HEK293T (cell line): ENCODE data around the gene COL26A1.
"Not testable (repeated sequence)": the region's sequence is repeated elsewhere in the genome, so short reads cannot be mapped to it uniquely, and the experiment has no call there.

Experiments
- CTCF ChIA-PET: fragments of 350-600 bp; formaldehyde crosslinking; extraction: SDS; loops from one replicate; lab custom pipeline; 2021; ENCODE audit warnings: antibody characterized with exemption, inconsistent platforms; lab: Yijun Ruan, JAX
- POLR2A ChIA-PET: fragments of 350-600 bp; formaldehyde crosslinking; extraction: SDS; loops from one replicate; lab custom pipeline; 2020; ENCODE audit warnings: antibody characterized with exemption, inconsistent platforms; lab: Yijun Ruan, JAX
- DNase-seq: peaks from one replicate; pipeline ENCODE4 v3.0.0; 2012; ENCODE audit warnings: mixed read lengths; ENCODE audit errors: extremely low spot score
- ARNT ChIP-seq: fragments of 450-650 bp; IDR thresholded peaks from 2 replicates; pipeline ENCODE4 v1.6.1; 2017; ENCODE audit warnings: mild to moderate bottlenecking
- BHLHE40 ChIP-seq: fragments of 450-650 bp; IDR thresholded peaks from 2 replicates; pipeline ENCODE4 v1.6.1; 2016; ENCODE audit warnings: mild to moderate bottlenecking, moderate library complexity, borderline replicate concordance
- CTBP1 ChIP-seq: fragments of 450-650 bp; IDR thresholded peaks from 2 replicates; pipeline ENCODE4 v1.6.1; 2016; ENCODE audit warnings: borderline replicate concordance
- ELF4 ChIP-seq: fragments of 450-650 bp; IDR thresholded peaks from 2 replicates; pipeline ENCODE4 v1.6.1; 2017; ENCODE audit warnings: antibody characterized with exemption
- FOXA1 ChIP-seq: fragments of 450-650 bp; IDR thresholded peaks from 2 replicates; pipeline ENCODE4 v1.6.1; 2016; ENCODE audit warnings: mild to moderate bottlenecking
- FOXK2 ChIP-seq: fragments of 450-650 bp; IDR thresholded peaks from 2 replicates; pipeline ENCODE4 v1.6.1; 2016; ENCODE audit warnings: mild to moderate bottlenecking
- FOXM1 ChIP-seq: fragments of 450-650 bp; IDR thresholded peaks from 2 replicates; pipeline ENCODE4 v1.6.1; 2017; ENCODE audit warnings: mild to moderate bottlenecking, borderline replicate concordance
- HDGF ChIP-seq: fragments of 450-650 bp; IDR thresholded peaks from 2 replicates; pipeline ENCODE4 v1.6.1; 2017; ENCODE audit warnings: antibody characterized with exemption, borderline replicate concordance
- L3MBTL2 ChIP-seq: fragments of 450-650 bp; conservative IDR thresholded peaks from 2 replicates; pipeline ENCODE4 v1.6.1; 2016; ENCODE audit warnings: mild to moderate bottlenecking
- LEF1 ChIP-seq: fragments of 450-650 bp; IDR thresholded peaks from 2 replicates; pipeline ENCODE4 v1.6.1; 2017; ENCODE audit warnings: mild to moderate bottlenecking, borderline replicate concordance
- NFRKB ChIP-seq: fragments of 450-650 bp; IDR thresholded peaks from 2 replicates; pipeline ENCODE4 v1.6.1; 2016; ENCODE audit warnings: mild to moderate bottlenecking, moderate library complexity
- SP1 ChIP-seq: fragments of 450-650 bp; IDR thresholded peaks from 2 replicates; pipeline ENCODE4 v1.6.1; 2017
- SUZ12 ChIP-seq: fragments of 450-650 bp; IDR thresholded peaks from 2 replicates; pipeline ENCODE4 v1.6.1; 2016; ENCODE audit warnings: mild to moderate bottlenecking
- TARDBP ChIP-seq: fragments of 450-650 bp; IDR thresholded peaks from 2 replicates; pipeline ENCODE4 v1.6.1; 2016
- ZNF384 ChIP-seq: fragments of 450-650 bp; IDR thresholded peaks from 2 replicates; pipeline ENCODE4 v1.6.1; 2016
- TF ChIP-seq, protein P1 (sequence below): fragments of 450-650 bp; IDR thresholded peaks from 2 replicates; pipeline ENCODE4 v1.6.1; 2016

The COL26A1 gene

DNA sequence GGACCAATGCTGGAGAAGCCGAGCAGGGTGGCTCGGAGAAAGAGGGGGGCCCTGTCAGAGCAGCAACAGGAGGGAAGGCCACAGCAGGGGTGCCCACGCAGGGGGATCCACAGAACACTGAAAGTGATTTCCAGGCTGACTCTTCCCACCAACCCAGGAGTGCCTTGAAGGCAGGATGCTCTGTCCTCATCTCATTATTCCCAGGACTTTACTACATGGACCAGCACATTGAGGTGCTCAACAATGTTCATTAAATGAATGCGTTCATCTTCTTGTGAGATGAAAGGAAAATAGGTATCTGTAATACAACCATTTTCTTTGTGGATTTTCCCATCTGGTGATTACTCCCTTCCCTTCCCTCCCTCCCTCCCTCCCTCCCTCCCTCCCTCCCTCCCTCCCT is 71.0 kb downstream of the COL26A1 start:
- CTCF ChIA-PET, result no interaction called here
- POLR2A ChIA-PET, result no interaction called here
- DNase-seq, result no peak
- TF ChIP-seq ARNT (no peak), LEF1 (no peak), HDGF (no peak), CTBP1 (no peak), SUZ12 (no peak), SP1 (no peak), ZNF384 (no peak), FOXA1 (no peak), L3MBTL2 (no peak), BHLHE40 (no peak), FOXK2 (no peak), TARDBP (no peak), NFRKB (no peak), ELF4 (no peak), FOXM1 (no peak)
- TF ChIP-seq, protein P1, sequence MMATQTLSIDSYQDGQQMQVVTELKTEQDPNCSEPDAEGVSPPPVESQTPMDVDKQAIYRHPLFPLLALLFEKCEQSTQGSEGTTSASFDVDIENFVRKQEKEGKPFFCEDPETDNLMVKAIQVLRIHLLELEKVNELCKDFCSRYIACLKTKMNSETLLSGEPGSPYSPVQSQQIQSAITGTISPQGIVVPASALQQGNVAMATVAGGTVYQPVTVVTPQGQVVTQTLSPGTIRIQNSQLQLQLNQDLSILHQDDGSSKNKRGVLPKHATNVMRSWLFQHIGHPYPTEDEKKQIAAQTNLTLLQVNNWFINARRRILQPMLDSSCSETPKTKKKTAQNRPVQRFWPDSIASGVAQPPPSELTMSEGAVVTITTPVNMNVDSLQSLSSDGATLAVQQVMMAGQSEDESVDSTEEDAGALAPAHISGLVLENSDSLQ, result no peak

DNA sequence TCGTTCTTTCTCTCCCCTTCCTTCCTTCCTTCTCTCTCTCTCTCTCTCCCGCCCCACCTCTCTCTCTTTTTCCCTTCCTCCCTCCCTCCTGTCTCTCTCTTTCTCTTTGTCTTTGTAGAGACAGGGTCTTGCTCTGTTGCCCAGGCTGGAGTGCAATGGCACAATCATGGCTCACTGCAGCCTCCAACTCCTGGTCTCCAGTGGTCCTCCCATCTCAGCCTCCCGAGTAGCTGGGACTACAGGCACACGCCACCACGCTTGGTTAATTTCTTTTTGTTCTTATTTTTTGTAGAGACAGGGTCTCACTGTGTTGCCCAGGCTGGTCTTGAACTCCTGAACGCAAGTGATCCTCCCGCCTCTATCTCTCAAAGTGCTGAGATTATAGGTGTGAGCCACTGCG is 71.5 kb downstream of the COL26A1 start:
- CTCF ChIA-PET, POLR2A ChIA-PET, DNase-seq: not testable (repeated sequence)

DNA sequence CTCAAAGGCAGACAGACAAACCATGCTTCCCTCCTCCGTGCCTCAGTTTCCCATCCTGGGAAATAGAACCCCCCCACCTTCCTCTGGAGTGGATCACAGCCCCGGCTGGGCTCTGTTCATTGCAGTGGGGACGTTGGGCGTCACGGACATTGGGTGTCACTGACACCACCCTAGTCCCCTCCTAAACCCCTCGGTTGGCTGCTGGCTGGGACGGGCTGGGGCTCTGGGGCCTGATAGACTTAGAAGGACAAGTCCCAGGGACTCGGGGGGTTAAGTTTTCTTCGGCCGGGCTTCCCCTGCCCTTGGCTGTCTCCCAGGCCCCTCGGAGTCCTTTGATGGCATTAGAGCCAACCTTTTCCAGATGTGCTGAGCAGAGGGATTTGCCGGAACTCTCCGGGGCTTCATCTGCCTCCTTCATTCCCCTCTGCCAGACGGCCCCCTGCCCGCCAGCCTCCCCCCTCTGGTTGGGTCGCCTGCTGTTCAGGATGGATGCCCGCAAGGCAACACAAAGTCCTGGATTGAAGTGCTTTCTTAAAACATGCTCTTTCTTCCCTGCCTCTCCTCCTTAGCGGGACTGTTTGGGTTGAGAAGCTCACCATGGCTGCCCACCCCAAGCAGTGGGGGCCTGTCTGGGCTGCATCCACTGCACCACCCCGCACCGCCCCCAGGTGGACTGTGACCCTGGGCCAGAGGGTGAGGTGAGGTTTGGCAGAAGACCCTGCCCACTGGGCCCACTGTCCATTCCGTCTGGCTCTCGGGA is 73.0 kb downstream of the COL26A1 start:
- no peak for TF ChIP-seq L3MBTL2
- TF ChIP-seq BHLHE40, result no peak
- no peak for TF ChIP-seq FOXM1
- no peak for TF ChIP-seq TARDBP
- TF ChIP-seq FOXA1, result no peak
- TF ChIP-seq, protein P1, result no peak
- no peak for TF ChIP-seq CTBP1
- TF ChIP-seq ARNT, result no peak
- TF ChIP-seq SUZ12, result no peak
- no peak for TF ChIP-seq HDGF
- TF ChIP-seq NFRKB, result no peak
- TF ChIP-seq ELF4, result no peak
- TF ChIP-seq FOXK2, result no peak
- CTCF ChIA-PET, result interaction anchor here (0.6 kb wide), 1 partner anchor 46 kb away, joined by 3 read pairs; no protein-coding TSS in a partner anchor
- POLR2A ChIA-PET, result no interaction called here
- no peak for DNase-seq

DNA sequence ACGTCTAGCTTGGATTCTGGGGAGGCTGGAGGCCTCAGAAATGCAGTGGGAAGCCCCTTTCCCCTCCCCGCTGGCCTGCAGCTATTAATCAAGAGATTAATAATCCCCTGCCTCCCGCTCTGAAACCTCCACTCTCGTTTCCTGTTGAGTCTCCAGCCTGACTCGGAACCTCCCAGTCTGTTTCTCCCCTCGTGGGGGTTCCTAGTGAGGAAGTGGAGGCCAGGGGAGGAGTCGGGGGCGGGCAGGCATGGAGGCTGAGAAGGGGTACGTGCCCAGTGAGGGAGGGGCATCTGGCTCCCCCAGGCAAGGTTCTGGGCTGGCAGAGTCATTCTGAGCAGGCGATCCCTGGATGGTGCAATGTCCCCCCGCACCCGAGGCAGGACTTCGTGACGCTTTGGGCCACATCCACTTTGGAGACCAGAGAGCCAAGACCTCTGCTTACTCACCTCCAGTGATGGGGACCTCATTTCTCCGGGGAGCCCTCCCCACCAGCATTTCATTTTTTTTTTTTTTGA is 73.6 kb downstream of the COL26A1 start:
- no peak for DNase-seq
- POLR2A ChIA-PET, result no interaction called here
- CTCF ChIA-PET, result no interaction called here
- TF ChIP-seq SP1, result no peak
- TF ChIP-seq BHLHE40, result no peak
- no peak for TF ChIP-seq HDGF
- no peak for TF ChIP-seq NFRKB
- no peak for TF ChIP-seq FOXM1
- TF ChIP-seq ELF4, result no peak
- no peak for TF ChIP-seq LEF1
- TF ChIP-seq FOXK2, result no peak
- TF ChIP-seq TARDBP, result no peak
- no peak for TF ChIP-seq SUZ12
- no peak for TF ChIP-seq CTBP1
- TF ChIP-seq ZNF384, result no peak
- TF ChIP-seq L3MBTL2, result no peak
- TF ChIP-seq FOXA1, result no peak
- TF ChIP-seq, protein P1, result no peak
- TF ChIP-seq ARNT, result no peak

DNA sequence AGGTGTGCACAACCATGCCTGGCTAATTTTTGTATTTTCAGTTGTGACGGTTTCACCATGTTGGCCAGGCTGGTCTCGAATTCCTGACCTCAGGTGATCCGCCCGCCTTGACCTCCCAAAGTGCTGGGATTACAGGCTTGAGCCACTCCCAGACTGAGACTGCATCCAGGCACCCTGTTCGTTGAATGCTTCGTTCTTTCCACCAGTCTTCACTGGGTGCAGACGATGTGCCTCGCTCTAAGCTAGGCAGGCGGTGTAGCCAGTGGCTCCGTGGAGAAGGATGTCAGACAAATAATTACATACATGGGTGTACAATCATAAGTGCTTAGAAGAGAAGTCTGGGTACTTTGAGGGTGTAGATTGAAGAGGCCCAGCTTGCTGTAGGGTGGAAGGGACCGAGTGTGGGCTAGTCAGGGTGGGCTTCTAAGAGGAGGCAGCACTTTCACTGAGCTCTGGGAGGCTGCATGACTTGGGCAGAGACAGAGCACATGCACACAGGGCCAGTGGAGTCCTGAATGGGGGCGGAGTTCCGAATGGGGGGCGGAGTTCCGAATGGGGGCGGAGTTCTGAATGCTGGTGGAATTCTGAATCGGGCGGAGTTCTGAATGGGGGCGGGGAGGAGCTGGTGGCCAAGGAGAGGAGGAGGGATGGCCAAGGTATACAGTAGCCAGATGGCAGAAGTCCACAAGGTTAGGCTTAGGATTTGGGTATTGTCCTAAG is 74.3 kb downstream of the COL26A1 start:
- peak; percentile 78 for DNase-seq
- ChIA-PET POLR2A (interaction anchor here (0.6 to 1.6 kb wide), 5 partner anchors 13 to 147 kb away, joined by 3 to 7 read pairs (median 3); partner anchors contain the start of genes COL26A1 and IFT22), CTCF (interaction anchor here (1.0 to 2.0 kb wide), 2 partner anchors 25 to 154 kb away, joined by 3 to 7 read pairs; no protein-coding TSS in a partner anchor)
- TF ChIP-seq CTBP1 (no peak), ZNF384 (no peak), ARNT (no peak), ELF4 (no peak), BHLHE40 (no peak)

DNA sequence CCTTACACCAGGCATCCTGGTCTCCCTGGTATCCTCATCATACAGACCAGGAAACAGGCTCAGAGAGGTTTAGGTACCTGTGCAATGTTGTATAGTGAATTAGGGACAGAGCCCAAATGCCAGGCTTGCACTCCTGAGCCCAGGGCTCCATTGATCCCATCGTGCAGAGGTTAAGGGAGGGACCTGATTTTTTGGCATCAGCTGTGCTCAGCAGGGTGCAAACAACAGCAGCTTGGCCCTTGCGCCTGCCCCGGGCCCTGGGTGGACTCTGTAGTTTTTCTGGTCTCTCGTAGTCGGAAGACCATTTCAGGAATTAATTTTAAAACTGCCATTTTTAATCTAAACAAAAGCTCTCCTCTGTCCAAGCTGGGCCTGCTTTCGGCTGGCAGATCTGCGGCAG is 79.2 kb downstream of the COL26A1 start:
- CTCF ChIA-PET, result interaction anchor here (1.0 kb wide), 1 partner anchor 78 kb away, joined by 3 read pairs; no protein-coding TSS in a partner anchor
- POLR2A ChIA-PET, result interaction anchor here (1.2 kb wide), 1 partner anchor 120 kb away, joined by 5 read pairs; the partner anchor contains the start of gene IFT22
- no peak for DNase-seq
- TF ChIP-seq HDGF, result no peak
- TF ChIP-seq FOXM1, result no peak
- TF ChIP-seq SUZ12, result no peak
- TF ChIP-seq L3MBTL2, result no peak
- no peak for TF ChIP-seq FOXA1
- no peak for TF ChIP-seq BHLHE40
- TF ChIP-seq ARNT, result no peak
- no peak for TF ChIP-seq LEF1
- TF ChIP-seq ZNF384, result no peak
- no peak for TF ChIP-seq NFRKB
- TF ChIP-seq, protein P1, result no peak
- TF ChIP-seq SP1, result no peak
- no peak for TF ChIP-seq TARDBP
- no peak for TF ChIP-seq CTBP1
- no peak for TF ChIP-seq FOXK2
- no peak for TF ChIP-seq ELF4
